Measurements from ENCODE around the gene CGNL1.

DNA sequence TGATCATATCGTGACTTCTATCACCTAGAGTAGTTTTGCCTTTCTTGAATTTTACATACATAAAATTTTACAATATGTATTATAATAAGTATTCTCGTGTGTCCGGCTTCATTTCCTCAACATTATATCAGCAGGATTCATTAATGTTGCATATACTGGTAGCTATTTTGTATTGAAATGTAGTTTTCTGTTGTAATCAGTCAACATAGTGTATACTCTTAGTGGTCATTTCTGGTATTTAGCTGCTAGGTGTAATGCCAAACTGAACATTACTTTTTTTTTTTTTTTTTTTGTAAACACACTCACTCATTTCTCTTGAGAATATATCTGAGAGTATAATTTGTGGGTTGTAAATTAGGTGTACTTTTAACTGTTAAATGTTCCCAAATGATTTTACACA lies 70.1 kb downstream of the CGNL1 start:
- TF ChIP-seq, protein P1, sequence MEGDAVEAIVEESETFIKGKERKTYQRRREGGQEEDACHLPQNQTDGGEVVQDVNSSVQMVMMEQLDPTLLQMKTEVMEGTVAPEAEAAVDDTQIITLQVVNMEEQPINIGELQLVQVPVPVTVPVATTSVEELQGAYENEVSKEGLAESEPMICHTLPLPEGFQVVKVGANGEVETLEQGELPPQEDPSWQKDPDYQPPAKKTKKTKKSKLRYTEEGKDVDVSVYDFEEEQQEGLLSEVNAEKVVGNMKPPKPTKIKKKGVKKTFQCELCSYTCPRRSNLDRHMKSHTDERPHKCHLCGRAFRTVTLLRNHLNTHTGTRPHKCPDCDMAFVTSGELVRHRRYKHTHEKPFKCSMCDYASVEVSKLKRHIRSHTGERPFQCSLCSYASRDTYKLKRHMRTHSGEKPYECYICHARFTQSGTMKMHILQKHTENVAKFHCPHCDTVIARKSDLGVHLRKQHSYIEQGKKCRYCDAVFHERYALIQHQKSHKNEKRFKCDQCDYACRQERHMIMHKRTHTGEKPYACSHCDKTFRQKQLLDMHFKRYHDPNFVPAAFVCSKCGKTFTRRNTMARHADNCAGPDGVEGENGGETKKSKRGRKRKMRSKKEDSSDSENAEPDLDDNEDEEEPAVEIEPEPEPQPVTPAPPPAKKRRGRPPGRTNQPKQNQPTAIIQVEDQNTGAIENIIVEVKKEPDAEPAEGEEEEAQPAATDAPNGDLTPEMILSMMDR (IDR thresholded peaks at IDR 0.05; ENCODE audit: borderline replicate concordance, extremely low read depth, low read length, poor library complexity, severe bottlenecking), result no peak
- no peak for TF ChIP-seq EZH2 (IDR thresholded peaks at IDR 0.05; ENCODE audit: borderline replicate concordance, low read depth, low read length, severe bottlenecking)

All from DND-41 (cell line).